Liver (tissue), 9 donors: ENCODE measurements around the gene TMTC4. TPM values are rescaled to one million over a fixed set of nuclear protein-coding genes. Genes with fewer than 3 reads are reported as not detected.

ENCODE experiments used
- DNase-seq: peaks from one replicate; pipeline ENCODE4 v3.0.0-alpha.2; 2017; ENCODE audit warnings: low spot score
- H3K27ac ChIP-seq, 2 donors: one replicate each; pipeline ENCODE4 v1.7.0; 2013; ENCODE audit warnings: inconsistent platforms in 2 of 2, low read length in 2 of 2, control low read depth in 1 of 2, low read depth in 1 of 2, mild to moderate bottlenecking in 1 of 2
- H3K27me3 ChIP-seq, 4 donors: one replicate each; pipeline versions ENCODE4 v1.6.1 to v1.7.0; 2013; ENCODE audit warnings: low read length in 3 of 4, inconsistent platforms in 1 of 4, mild to moderate bottlenecking in 1 of 4, moderate library complexity in 1 of 4; ENCODE audit not compliant: control insufficient read depth in 4 of 4, insufficient read depth in 4 of 4
- H3K36me3 ChIP-seq, 4 donors: one replicate each; pipeline versions ENCODE4 v1.6.1 to v1.7.0; 2013; ENCODE audit warnings: low read length in 3 of 4, mild to moderate bottlenecking in 3 of 4, low read depth in 1 of 4, moderate library complexity in 1 of 4; ENCODE audit not compliant: control insufficient read depth in 4 of 4, insufficient read depth in 3 of 4
- H3K4me1 ChIP-seq, 4 donors: one replicate each; pipeline versions ENCODE4 v1.6.1 to v1.7.0; 2013; ENCODE audit warnings: low read length in 3 of 4, mild to moderate bottlenecking in 3 of 4, moderate library complexity in 1 of 4; ENCODE audit not compliant: control insufficient read depth in 4 of 4, insufficient read depth in 4 of 4
- H3K4me3 ChIP-seq, 3 donors: one replicate each; pipeline versions ENCODE4 v1.6.1 to v1.7.0; 2013; ENCODE audit warnings: low read length in 3 of 3, control low read depth in 1 of 3, low read depth in 1 of 3, mild to moderate bottlenecking in 1 of 3
- H3K9ac ChIP-seq, 2 donors: one replicate each; pipeline ENCODE4 v1.7.0; 2013; ENCODE audit warnings: low read length in 2 of 2, mild to moderate bottlenecking in 2 of 2, moderate library complexity in 2 of 2, control low read depth in 1 of 2, low read depth in 1 of 2
- H3K9me3 ChIP-seq, 4 donors: one replicate each; pipeline versions ENCODE4 v1.6.1 to v1.7.0; 2013; ENCODE audit warnings: low read length in 3 of 4; ENCODE audit not compliant: control insufficient read depth in 4 of 4
- EGR1 ChIP-seq, 2 donors: IDR thresholded peaks; 2 replicates each; pipeline ENCODE4 v1.6.1; 2016 to 2018; ENCODE audit warnings: antibody characterized with exemption in 2 of 2, low read depth in 2 of 2
- FOXA1 ChIP-seq: IDR thresholded peaks from 2 replicates; pipeline ENCODE4 v1.6.1; 2016; ENCODE audit warnings: antibody characterized with exemption
- FOXA2 ChIP-seq: IDR thresholded peaks from 2 replicates; pipeline ENCODE4 v1.6.1; 2016; ENCODE audit warnings: antibody characterized with exemption
- GABPA ChIP-seq, 2 donors: IDR thresholded peaks in 1 of 2; conservative IDR thresholded peaks in 1 of 2; 2 replicates each; pipeline ENCODE4 v1.6.1; 2016; ENCODE audit warnings: antibody characterized with exemption in 2 of 2, mild to moderate bottlenecking in 1 of 2, moderate library complexity in 1 of 2
- HNF4A ChIP-seq, 2 donors: conservative IDR thresholded peaks; 2 replicates each; pipeline ENCODE4 v1.6.1; 2016; ENCODE audit warnings: antibody characterized with exemption in 2 of 2, mild to moderate bottlenecking in 2 of 2
- HNF4G ChIP-seq: IDR thresholded peaks from 2 replicates; pipeline ENCODE4 v1.6.1; 2016; ENCODE audit warnings: antibody characterized with exemption
- JUND ChIP-seq, 2 donors: IDR thresholded peaks; 2 replicates each; pipeline ENCODE4 v1.6.1; 2016; ENCODE audit warnings: antibody characterized with exemption in 2 of 2
- NR2F2 ChIP-seq: IDR thresholded peaks from 2 replicates; pipeline ENCODE4 v1.6.1; 2016; ENCODE audit warnings: antibody characterized with exemption
- RAD21 ChIP-seq, 2 donors: IDR thresholded peaks; 2 replicates each; pipeline ENCODE4 v1.6.1; 2016; ENCODE audit warnings: antibody characterized with exemption in 2 of 2, mild to moderate bottlenecking in 2 of 2
- RXRA ChIP-seq, 2 donors: IDR thresholded peaks; 2 replicates each; pipeline ENCODE4 v1.6.1; 2017 to 2018; ENCODE audit warnings: antibody characterized with exemption in 2 of 2, mild to moderate bottlenecking in 1 of 2
- TAF1 ChIP-seq: conservative IDR thresholded peaks from 2 replicates; pipeline ENCODE4 v1.6.1; 2016; ENCODE audit warnings: antibody characterized with exemption, mild to moderate bottlenecking
- YY1 ChIP-seq: IDR thresholded peaks from 2 replicates; pipeline ENCODE4 v1.6.1; 2016; ENCODE audit warnings: antibody characterized with exemption, mild to moderate bottlenecking
- WGBS: extraction: QIAGEN DNeasy Blood & Tissue Kit; methylation state at CpG from one replicate; pipeline ENCODE4 v1.1.7; 2013; 5-methylcytosine and 5-hydroxymethylcytosine counted together
- polyA plus RNA-seq, 2 donors: library from polyadenylated mRNA; stranded (reverse) in 1 of 2; unstranded in 1 of 2; fragments of 200-250 nt in 1 of 2; fragments of >200 nt in 1 of 2; fragmentation: Nextera tagmentation in 1 of 2; extraction: Ambion mirVana in 1 of 2; gene quantifications; one replicate each; pipeline versions ENCODE4 v1.2.1 to v1.2.3, GENCODE V29; 2013 to 2015
- total RNA-seq, 2 donors: library from RNA; depleted of rRNA; stranded (reverse); fragments of >200 nt; gene quantifications; one replicate each; pipeline ENCODE4 v1.2.3, GENCODE V29; 2014
- TF ChIP-seq, protein P1 (sequence below): fragments of 150-350 bp; IDR thresholded peaks from 2 replicates; pipeline ENCODE4 v1.5.1; 2017; ENCODE audit warnings: improper control_type of control experiment, low read depth, low read length; ENCODE audit not compliant: missing input control
- TF ChIP-seq, protein P2 (sequence below): IDR thresholded peaks from 2 replicates; pipeline ENCODE4 v1.6.1; 2016; ENCODE audit warnings: antibody characterized with exemption
- TF ChIP-seq, protein P3 (sequence below): IDR thresholded peaks from 2 replicates; pipeline ENCODE4 v1.6.1; 2016; ENCODE audit warnings: antibody characterized with exemption
- TF ChIP-seq, protein P4 (sequence below): IDR thresholded peaks from 2 replicates; pipeline ENCODE4 v1.6.1; 2016; ENCODE audit warnings: antibody characterized with exemption, mild to moderate bottlenecking
- donor health status: healthy.
- donor health status: healthy.
- donor health status: healthy.
- donor health status: healthy.
- donor health status: healthy.

Gene TMTC4
- total and polyA plus RNA-seq, 4 donors, result 7.3 to 26.4 (median 12.3) TPM

DNA sequence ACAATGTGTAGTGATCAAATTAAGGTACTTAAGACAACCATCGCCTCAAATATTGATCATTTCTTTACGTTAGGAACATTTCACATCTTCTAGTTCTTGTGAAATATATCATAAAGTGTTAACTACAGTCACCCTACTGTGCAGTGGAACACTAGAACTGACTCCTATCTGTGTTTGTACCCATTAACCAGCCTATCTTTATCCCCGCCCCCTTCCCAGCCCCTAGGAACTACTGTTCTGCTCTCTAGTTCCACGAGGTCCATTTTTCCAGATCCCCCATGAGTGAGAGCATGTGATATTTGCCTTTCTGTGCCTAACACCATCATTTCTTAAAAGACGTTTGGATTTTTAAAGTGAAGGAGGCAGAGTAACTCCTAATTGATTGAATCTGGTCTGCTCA is 61.6 kb downstream of the TMTC4 start:
- Histone ChIP-seq H3K4me1 (no peaks in the 10 kb centered on the region), H3K9ac (no peak overlapping the region), H3K4me3 (no peak overlapping the region), H3K27ac (no peak overlapping the region), H3K36me3 (peaks cover 0 to 16% (median 12%) of the 10 kb centered on the region in 4 donors), H3K9me3 (no peaks in the 10 kb centered on the region), H3K27me3 (no peaks in the 10 kb centered on the region)
- no peak for TF ChIP-seq GABPA (IDR thresholded peaks at IDR 0.05 in 1 of 2, conservative IDR thresholded peaks at IDR 0.05 in 1 of 2)
- TF ChIP-seq HNF4G, result no peak
- TF ChIP-seq FOXA2, result no peak
- no peak for TF ChIP-seq NR2F2
- no peak for TF ChIP-seq YY1
- TF ChIP-seq HNF4A (conservative IDR thresholded peaks at IDR 0.05), result no peak
- TF ChIP-seq, protein P1, sequence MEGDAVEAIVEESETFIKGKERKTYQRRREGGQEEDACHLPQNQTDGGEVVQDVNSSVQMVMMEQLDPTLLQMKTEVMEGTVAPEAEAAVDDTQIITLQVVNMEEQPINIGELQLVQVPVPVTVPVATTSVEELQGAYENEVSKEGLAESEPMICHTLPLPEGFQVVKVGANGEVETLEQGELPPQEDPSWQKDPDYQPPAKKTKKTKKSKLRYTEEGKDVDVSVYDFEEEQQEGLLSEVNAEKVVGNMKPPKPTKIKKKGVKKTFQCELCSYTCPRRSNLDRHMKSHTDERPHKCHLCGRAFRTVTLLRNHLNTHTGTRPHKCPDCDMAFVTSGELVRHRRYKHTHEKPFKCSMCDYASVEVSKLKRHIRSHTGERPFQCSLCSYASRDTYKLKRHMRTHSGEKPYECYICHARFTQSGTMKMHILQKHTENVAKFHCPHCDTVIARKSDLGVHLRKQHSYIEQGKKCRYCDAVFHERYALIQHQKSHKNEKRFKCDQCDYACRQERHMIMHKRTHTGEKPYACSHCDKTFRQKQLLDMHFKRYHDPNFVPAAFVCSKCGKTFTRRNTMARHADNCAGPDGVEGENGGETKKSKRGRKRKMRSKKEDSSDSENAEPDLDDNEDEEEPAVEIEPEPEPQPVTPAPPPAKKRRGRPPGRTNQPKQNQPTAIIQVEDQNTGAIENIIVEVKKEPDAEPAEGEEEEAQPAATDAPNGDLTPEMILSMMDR, result no peak
- no peak for TF ChIP-seq FOXA1
- no peak for TF ChIP-seq RAD21 (IDR thresholded peaks at IDR 0.05)
- TF ChIP-seq JUND (IDR thresholded peaks at IDR 0.05), result no peak
- TF ChIP-seq, protein P2, sequence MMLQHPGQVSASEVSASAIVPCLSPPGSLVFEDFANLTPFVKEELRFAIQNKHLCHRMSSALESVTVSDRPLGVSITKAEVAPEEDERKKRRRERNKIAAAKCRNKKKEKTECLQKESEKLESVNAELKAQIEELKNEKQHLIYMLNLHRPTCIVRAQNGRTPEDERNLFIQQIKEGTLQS, result no peak
- TF ChIP-seq EGR1 (IDR thresholded peaks at IDR 0.05; ENCODE audit: low read depth in 2 of 2), result no peak
- no peak for TF ChIP-seq RXRA (IDR thresholded peaks at IDR 0.05)
- TF ChIP-seq, protein P3, sequence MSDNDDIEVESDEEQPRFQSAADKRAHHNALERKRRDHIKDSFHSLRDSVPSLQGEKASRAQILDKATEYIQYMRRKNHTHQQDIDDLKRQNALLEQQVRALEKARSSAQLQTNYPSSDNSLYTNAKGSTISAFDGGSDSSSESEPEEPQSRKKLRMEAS, result no peak
- TF ChIP-seq, protein P4, sequence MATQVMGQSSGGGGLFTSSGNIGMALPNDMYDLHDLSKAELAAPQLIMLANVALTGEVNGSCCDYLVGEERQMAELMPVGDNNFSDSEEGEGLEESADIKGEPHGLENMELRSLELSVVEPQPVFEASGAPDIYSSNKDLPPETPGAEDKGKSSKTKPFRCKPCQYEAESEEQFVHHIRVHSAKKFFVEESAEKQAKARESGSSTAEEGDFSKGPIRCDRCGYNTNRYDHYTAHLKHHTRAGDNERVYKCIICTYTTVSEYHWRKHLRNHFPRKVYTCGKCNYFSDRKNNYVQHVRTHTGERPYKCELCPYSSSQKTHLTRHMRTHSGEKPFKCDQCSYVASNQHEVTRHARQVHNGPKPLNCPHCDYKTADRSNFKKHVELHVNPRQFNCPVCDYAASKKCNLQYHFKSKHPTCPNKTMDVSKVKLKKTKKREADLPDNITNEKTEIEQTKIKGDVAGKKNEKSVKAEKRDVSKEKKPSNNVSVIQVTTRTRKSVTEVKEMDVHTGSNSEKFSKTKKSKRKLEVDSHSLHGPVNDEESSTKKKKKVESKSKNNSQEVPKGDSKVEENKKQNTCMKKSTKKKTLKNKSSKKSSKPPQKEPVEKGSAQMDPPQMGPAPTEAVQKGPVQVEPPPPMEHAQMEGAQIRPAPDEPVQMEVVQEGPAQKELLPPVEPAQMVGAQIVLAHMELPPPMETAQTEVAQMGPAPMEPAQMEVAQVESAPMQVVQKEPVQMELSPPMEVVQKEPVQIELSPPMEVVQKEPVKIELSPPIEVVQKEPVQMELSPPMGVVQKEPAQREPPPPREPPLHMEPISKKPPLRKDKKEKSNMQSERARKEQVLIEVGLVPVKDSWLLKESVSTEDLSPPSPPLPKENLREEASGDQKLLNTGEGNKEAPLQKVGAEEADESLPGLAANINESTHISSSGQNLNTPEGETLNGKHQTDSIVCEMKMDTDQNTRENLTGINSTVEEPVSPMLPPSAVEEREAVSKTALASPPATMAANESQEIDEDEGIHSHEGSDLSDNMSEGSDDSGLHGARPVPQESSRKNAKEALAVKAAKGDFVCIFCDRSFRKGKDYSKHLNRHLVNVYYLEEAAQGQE, result no peak
- WGBS, result 92% methylated on average over 5 of the region's 5 CpGs
- DNase-seq, result no peak

DNA sequence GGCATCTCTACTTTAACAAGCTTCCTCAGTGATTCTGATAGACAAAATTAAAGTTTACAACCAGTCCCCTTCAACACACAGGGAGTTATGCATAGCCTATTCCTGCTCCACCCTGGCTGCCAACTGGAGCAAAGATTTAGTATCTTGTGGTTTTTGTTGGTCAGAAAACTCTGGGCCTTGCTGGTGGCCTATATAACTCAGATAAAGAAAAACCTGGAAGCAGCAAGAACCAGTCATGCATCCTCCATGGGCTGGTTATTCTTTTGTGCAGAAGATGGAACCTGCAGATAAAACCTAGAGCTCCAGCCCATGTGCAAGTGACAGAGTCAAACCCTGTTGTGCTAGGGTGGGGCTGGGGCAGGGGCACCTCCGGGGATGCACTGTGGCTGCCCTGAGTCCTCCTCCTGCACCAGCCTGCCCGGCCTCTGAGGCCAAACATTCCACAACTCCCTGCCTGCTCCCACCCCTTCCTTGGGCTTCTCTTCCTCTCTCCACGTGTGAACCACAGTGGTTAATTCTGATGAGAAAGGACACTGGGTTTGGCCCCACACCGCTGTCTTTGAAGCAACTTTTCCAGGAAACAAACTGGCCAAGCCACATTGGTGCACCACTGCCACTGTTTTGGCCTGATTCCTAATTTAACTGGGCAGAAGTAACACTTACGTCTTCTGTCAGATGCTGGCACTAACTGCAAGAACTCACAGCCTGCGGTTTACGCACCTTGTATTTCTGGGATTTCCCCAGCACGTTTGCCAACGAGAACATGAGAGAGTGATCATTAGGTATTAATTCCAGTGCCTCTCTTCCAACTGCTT is 62.7 kb downstream of the TMTC4 start:
- WGBS, result 83% methylated on average over 9 of the region's 9 CpGs
- Histone ChIP-seq H3K36me3 (peaks cover 0 to 20% (median 12%) of the 10 kb centered on the region in 4 donors), H3K4me1 (no peaks in the 10 kb centered on the region), H3K27ac (no peak overlapping the region), H3K27me3 (no peaks in the 10 kb centered on the region), H3K9me3 (no peaks in the 10 kb centered on the region), H3K4me3 (no peak overlapping the region), H3K9ac (no peak overlapping the region)
- DNase-seq, result no peak
- TF ChIP-seq GABPA (IDR thresholded peaks at IDR 0.05 in 1 of 2, conservative IDR thresholded peaks at IDR 0.05 in 1 of 2) (no peak), HNF4G (no peak), YY1 (no peak), EGR1 (IDR thresholded peaks at IDR 0.05; ENCODE audit: low read depth in 2 of 2) (no peak), NR2F2 (no peak), RAD21 (IDR thresholded peaks at IDR 0.05) (no peak), HNF4A (conservative IDR thresholded peaks at IDR 0.05) (no peak), TAF1 (no peak)
- TF ChIP-seq, protein P4, result no peak
- TF ChIP-seq, protein P1, result no peak
- TF ChIP-seq, protein P3, result no peak
- TF ChIP-seq, protein P2, result no peak
